HCT116 (cell line): Measurements from ENCODE around the gene PRICKLE1.

Experiments
- EZH2 ChIP-seq: fragments of 200-600 bp; sonication (generic); IDR thresholded peaks from 2 replicates; pipeline ENCODE4 v1.6.1; 2017; ENCODE audit warnings: antibody characterized with exemption, mixed run types
- FOSL1 ChIP-seq: IDR thresholded peaks from 2 replicates; pipeline ENCODE4 v1.6.1; 2012; ENCODE audit warnings: low read depth
- POLR2AphosphoS5 ChIP-seq: IDR thresholded peaks from 2 replicates; pipeline ENCODE4 v1.6.1; 2011; ENCODE audit warnings: mild to moderate bottlenecking, low read depth, low read length, moderate library complexity
- RAD21 ChIP-seq: IDR thresholded peaks from 2 replicates; pipeline ENCODE4 v1.6.1; 2012; ENCODE audit warnings: low read depth, mild to moderate bottlenecking
- SIN3A ChIP-seq: IDR thresholded peaks from 2 replicates; pipeline ENCODE4 v1.6.1; 2012; ENCODE audit warnings: low read depth
- SP1 ChIP-seq: IDR thresholded peaks from 2 replicates; pipeline ENCODE4 v1.6.1; 2012; ENCODE audit warnings: low read depth
- TCF7L2 ChIP-seq: IDR thresholded peaks from 2 replicates; pipeline ENCODE4 v1.7.0; 2011; ENCODE audit warnings: borderline replicate concordance, inconsistent platforms; ENCODE audit not compliant: insufficient read depth, insufficient read length; ENCODE audit errors: extremely low read depth
- YY1 ChIP-seq: IDR thresholded peaks from 2 replicates; pipeline ENCODE4 v1.6.1; 2011; ENCODE audit warnings: low read length, low read depth, moderate library complexity, mild to moderate bottlenecking; ENCODE audit not compliant: insufficient replicate concordance; ENCODE audit errors: extremely low read depth
- TF ChIP-seq, protein P1 (sequence below), 3 experiments: fragments of 200-600 bp in 1 of 3; sonication (generic) in 1 of 3; IDR thresholded peaks in 2 of 3; conservative IDR thresholded peaks in 1 of 3; 2 replicates each; pipeline ENCODE4 v1.5.1; 2012 to 2017; ENCODE audit warnings: low read depth in 2 of 3, low read length in 2 of 3, antibody characterized with exemption in 1 of 3, borderline replicate concordance in 1 of 3, control low read depth in 1 of 3, mild to moderate bottlenecking in 1 of 3, mixed read lengths in 1 of 3, mixed run types in 1 of 3, moderate library complexity in 1 of 3; ENCODE audit not compliant: insufficient read depth in 1 of 3
- TF ChIP-seq, protein P2 (sequence below): IDR thresholded peaks from 2 replicates; pipeline ENCODE4 v1.6.1; 2012; ENCODE audit warnings: low read depth

DNA sequence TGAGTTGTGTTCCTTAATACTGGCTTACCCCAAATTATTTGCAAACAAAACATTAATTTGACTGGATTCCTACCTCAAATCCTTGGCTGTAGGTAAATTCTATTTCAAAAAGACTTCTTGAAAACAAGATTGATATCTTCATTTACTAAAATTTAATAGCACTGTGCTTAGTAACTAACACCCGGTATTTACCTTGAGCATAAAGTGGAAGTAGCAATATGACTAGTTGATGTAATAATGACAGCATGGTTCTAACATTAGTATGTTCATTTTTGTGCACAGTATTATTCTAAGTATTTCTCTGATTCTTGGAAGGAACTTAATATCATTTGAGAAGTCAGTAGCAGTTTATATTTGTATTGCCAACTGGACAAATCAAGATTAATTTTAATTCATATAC is 166.8 kb downstream of the PRICKLE1 start:
- TF ChIP-seq, protein P1, sequence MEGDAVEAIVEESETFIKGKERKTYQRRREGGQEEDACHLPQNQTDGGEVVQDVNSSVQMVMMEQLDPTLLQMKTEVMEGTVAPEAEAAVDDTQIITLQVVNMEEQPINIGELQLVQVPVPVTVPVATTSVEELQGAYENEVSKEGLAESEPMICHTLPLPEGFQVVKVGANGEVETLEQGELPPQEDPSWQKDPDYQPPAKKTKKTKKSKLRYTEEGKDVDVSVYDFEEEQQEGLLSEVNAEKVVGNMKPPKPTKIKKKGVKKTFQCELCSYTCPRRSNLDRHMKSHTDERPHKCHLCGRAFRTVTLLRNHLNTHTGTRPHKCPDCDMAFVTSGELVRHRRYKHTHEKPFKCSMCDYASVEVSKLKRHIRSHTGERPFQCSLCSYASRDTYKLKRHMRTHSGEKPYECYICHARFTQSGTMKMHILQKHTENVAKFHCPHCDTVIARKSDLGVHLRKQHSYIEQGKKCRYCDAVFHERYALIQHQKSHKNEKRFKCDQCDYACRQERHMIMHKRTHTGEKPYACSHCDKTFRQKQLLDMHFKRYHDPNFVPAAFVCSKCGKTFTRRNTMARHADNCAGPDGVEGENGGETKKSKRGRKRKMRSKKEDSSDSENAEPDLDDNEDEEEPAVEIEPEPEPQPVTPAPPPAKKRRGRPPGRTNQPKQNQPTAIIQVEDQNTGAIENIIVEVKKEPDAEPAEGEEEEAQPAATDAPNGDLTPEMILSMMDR (IDR thresholded peaks at IDR 0.05 in 2 of 3, conservative IDR thresholded peaks at IDR 0.05 in 1 of 3; ENCODE audit: borderline replicate concordance in 1 of 3, insufficient read depth in 1 of 3, low read depth in 2 of 3, low read length in 2 of 3): no peak
- TF ChIP-seq, protein P2, sequence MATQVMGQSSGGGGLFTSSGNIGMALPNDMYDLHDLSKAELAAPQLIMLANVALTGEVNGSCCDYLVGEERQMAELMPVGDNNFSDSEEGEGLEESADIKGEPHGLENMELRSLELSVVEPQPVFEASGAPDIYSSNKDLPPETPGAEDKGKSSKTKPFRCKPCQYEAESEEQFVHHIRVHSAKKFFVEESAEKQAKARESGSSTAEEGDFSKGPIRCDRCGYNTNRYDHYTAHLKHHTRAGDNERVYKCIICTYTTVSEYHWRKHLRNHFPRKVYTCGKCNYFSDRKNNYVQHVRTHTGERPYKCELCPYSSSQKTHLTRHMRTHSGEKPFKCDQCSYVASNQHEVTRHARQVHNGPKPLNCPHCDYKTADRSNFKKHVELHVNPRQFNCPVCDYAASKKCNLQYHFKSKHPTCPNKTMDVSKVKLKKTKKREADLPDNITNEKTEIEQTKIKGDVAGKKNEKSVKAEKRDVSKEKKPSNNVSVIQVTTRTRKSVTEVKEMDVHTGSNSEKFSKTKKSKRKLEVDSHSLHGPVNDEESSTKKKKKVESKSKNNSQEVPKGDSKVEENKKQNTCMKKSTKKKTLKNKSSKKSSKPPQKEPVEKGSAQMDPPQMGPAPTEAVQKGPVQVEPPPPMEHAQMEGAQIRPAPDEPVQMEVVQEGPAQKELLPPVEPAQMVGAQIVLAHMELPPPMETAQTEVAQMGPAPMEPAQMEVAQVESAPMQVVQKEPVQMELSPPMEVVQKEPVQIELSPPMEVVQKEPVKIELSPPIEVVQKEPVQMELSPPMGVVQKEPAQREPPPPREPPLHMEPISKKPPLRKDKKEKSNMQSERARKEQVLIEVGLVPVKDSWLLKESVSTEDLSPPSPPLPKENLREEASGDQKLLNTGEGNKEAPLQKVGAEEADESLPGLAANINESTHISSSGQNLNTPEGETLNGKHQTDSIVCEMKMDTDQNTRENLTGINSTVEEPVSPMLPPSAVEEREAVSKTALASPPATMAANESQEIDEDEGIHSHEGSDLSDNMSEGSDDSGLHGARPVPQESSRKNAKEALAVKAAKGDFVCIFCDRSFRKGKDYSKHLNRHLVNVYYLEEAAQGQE: no peak
- TF ChIP-seq POLR2AphosphoS5 (no peak), YY1 (no peak), SP1 (no peak), RAD21 (no peak), SIN3A (no peak), EZH2 (no peak), FOSL1 (no peak), TCF7L2 (no peak)
